Stimulated activated CD4-positive, alpha-beta T cell treated with anti-CD3 and anti-CD28 coated beads, Interleukin-12 subunit alpha, Interleukin-12 subunit beta, amount 100 ng/mL, for 24 hours (primary cell): ENCODE measurements around the gene LRRC2.
A peak's percentile ranks its signal among the peaks of the same experiment; 100 is the strongest.
"Not testable (repeated sequence)": the region's sequence is repeated elsewhere in the genome, so short reads cannot be mapped to it uniquely, and the experiment has no call there.

ENCODE experiments used
- DNase-seq, 2 experiments: peaks; one replicate each; pipeline ENCODE4 v3.0.0-alpha.2; 2020; ENCODE audit warnings: low read depth in 2 of 2

Gene LRRC2

DNA sequence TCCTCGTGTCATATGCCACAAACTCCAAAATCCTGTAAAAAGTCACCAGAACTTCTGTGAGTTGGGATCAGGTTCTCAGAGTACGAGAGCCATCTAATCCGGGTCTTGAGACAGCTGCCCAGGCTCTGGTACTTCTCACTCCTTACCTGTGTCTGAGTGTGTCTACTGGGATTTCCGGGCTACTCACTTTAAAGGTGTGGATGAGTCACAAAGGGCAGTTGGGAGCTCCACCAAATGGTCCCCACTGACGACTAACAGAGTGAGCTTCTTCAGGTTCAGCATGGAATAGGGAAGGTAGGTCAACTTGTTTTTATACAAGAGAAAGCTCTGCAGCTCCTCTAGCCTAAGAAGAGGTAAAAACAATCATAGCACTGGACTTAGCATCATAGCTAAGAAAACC lies 38.9 kb downstream of the LRRC2 start:
- DNase-seq, result no peak

DNA sequence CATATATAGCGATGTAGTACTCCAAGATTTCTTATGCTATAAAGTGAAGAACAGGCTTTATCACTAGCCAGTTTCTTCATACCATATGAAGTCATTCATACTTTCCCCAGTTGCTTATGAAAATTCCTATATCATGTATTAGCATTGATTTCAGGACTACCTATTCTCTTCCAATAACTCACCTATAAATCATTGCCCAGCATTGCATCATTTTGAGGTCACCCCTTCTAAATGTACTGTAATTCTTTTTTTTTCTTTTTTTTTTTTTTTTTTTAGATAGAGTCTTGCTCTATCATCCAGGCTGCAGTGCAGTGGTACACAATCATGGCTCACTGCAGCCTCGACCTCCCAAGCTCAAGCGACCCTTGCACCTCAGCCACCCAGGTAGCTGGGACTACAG lies 41.3 kb downstream of the LRRC2 start:
- no peak for DNase-seq

DNA sequence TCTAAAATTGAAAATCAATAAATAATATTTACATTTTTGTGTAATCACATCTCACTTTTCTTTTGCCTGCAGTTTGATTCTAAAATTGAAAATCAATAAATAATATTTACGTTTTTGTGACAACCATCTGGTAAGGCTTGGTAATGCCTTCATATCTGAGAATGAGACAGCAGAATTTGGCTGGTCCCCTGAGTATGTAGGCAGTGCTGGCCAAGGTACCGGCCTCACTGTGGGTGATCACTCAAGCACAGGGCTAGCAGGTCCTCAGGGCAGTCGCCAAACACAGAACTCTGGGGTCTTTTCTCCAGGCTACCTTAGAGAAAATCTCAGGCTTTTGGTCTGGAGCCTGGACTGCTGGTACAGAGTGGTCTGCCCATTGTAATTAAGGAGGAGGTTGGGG lies 42.1 kb downstream of the LRRC2 start:
- DNase-seq, result no peak

DNA sequence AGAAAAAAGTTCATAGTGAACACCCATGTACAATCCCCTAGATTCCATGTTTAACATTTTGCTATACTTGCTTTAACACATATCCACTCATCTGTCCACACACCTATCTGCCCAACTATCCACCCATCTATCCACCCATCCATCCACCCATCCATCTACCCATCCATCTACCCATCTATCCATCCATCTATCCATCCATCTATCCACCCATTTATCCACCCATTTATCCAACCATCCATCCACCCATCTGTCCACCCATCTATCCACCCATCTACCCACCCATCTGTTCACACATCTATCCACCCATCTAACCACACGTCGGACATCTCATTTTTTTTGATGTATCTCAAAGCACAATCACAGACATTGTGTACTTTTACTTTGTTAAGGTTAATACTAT lies 42.5 kb downstream of the LRRC2 start:
- no peak for DNase-seq

DNA sequence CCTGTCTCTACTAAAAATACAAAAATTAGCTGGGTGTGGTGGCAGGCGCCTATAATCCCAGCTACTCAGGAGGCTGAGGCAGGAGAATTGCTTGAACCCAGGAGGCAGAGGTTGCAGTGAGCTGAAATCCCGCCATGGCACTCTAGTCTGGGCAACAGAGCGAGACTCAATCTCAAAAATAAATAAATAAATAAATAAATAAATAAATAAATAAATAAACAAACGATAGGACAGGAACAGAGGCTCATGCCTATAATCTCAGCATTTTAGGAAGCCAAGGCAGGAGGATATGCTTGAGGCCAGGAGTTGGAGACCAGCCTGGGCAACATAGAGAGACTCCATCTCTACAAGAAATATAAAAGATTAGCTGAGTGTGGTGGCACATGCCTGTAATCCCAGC lies 43.9 kb downstream of the LRRC2 start:
- not testable (repeated sequence) for DNase-seq

DNA sequence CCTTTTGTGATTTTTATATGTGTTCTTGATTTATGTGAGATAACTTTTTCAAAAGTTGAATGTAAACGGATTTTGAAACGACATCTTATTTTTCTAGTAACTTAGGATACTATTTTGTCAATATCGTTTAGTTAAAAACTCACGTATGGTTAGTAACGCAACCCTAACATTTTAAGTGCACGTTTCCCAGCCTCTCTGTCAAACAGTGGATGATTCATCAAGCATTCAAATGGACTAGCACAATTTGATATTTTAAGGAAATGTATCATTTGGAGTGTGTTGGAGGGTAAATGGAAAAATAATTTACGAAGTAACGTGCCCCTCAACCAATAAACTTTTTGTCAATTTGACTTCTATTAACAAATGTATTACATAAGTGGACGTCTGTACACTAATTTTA lies 45.0 kb downstream of the LRRC2 start:
- no peak for DNase-seq

DNA sequence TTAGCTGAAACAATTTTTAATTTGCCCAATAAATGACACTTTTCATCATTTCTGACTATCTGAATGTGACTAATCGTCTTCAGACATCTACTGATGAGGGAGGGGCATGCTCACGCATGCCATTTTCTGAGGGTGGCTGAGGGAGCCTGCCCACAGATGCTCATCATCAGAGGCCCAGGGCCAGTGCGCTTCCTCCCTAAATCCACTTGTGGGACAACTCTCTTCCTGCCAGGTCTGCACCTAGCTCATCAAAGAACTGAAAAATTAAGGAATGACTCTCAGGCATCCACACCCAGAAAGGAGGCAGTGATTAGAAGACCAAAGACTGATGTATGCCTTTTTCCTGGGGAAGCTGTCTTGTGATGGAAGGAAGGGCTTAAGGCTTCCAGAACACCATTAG lies 45.6 kb downstream of the LRRC2 start:
- no peak for DNase-seq

DNA sequence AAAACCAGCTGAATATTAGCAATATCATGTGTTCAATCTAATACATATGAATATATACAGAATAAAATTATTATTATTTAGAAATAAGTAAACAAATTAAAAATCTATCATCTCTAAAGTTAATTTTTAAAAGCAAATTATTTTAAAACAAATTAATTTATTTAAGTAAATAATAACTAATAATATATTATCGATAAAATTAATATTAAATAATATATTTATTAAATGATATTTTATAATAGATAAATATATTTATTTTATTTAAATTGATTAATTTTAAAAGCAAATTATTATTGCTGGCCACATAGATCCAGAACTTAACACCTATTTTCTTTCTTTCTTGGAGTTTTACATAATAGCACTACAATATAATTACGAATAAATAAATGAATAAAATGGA lies 46.1 kb downstream of the LRRC2 start:
- no peak for DNase-seq

DNA sequence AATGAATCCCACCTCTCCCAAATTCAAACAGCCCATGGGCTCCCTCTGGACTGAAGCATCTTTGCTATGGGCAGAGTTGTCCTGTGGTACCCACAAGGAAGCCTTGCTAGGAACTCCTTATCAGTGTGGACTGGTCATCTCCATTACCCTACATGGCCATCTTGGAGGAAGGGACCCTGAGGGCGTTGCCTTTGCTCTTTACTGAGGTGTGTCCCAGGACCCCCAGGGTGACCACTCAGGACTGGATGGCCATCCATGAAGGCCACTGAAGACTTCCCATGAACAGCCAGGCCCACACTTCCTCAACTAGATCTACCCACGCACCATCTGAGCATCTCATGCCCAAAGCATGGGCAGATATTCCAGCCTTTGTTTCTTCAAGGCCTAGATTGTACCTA lies 48.3 kb downstream of the LRRC2 start:
- no peak for DNase-seq

DNA sequence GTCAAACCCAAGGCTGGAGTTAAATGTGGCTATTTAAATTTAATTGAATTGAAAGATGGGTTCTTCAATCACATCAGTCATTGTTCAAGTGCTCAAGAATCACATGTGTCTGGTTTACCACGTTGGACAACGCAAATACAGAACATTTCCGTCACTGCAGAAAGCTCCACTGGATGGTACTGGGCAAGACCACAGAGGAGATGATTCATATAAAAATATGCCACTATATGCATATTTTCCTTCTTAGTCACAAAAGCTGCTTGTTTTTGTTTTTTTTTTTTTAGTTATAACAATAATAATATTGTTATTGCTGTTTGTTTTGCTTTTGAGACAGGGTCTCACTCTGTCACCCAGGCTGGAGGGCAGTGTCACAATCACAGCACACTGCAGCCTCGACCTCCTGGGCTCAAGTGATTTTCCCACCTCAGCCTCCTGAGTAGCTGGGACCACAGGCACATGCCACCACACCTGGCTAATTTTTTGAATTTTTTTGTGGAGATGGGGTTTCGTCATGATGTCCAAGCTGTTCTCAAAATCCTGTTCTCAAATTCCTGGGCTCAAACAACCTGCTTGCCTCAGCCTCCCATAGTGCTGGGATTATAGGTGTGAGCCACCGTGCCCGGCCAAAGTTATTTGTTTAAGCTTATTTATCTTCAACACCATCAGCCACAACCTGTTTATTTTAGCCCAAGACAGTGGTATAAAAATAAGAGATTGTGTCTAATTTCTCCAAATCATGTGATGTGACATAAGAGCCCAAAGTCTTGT lies 48.9 kb downstream of the LRRC2 start:
- no peak for DNase-seq

DNA sequence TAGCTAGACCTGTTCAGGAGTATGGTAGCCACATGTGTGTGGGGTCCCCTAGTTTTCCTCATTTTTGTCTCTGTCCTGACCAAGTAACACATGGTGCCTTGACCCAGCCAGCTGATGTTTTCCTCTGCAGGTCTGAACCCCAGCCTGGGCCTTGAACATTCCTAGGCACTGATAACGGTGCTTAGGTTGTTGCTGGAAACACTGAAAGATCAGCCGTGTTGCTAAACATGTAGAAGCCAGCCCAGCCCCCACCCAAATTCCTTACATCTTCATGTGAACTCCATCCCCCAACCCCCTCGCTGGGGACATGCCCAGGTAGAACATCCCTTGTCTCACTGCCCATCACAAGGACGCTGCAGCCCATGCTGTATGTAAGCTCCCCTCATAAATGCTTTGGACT lies 49.6 kb downstream of the LRRC2 start:
- DNase-seq, result no peak

DNA sequence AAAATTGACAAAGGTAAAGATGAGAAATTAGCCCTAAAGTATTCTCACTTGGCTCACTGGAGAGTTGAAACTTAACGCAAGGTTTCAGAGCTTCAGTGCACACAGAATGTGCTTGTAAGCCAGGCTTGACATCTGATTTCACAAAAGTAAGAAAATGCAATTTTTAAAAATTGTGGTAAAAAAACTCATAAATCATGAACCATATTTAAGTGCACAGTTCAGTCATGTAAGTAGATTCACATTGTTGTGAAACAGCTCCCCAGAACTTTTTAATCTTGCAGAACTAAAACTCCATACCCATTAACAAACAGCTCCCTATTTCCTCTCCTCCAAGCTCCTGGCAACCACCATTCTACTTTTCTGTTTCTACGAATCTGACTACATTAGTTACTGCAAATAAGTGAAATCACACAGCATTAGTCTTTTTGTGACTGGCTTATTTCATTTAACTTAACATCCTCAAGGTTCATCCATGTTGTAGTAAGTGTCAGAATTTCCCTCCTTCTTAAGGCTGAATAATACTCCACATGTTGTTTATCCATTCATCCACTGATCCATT lies 53.8 kb downstream of the LRRC2 start:
- DNase-seq, result no peak

DNA sequence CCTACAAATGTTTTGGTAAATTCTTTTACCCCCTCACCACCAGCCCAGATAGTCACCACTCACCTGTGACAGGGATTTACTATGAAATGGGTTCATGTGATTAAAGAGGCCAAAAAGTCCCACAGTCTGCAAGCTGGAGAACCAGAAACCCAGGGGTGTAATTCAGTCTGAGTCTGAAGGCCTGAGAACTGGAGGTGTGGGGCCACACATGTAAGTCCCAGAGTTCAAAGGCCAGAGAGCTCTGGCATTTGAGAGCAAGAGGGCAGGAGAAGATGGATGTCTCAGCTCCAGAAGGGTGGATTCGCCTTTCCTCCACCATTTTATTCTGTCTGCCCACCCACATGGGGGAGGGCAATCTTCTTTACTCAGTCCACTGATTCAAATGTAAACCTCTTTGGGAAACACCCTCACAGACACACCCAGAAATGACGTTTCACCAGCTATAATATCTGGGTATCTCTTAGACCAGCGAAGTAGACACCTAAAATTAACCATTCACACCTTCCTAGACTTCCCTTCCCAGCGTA lies 56.4 kb downstream of the LRRC2 start:
- DNase-seq, result no peak

DNA sequence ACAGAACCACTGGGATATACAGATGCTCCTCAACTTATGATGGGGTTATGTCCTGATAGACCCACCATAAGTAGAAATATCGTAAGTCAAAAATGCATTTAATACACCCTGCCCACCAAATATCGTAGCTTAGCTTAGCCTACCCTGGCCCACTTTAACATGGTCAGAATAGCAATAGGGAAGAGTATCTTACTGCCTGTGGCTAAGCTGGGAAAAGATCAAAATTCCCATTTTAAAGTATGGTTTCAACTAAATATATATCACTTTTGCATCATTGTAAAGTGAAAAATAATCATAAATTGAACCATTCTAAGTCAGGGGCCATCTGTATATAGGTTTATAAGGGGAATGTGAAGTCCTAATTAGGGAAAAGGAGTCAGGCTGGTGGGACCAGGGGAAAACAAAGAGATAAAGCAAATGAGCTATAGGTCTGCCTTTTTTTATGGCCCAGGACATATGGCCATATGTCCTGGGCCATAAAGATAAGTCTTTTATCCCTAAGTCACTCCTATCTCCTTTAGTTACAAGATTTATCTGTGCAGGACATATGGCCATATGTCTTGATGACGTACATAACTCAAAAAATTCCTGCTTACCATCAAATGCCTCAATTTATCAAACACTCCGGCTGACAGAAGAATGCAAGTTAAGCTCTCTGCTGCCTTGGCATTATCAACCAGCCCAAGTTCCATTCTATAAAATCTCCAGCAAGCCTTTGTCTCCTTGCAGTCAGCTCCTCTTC lies 57.1 kb downstream of the LRRC2 start:
- no peak for DNase-seq

DNA sequence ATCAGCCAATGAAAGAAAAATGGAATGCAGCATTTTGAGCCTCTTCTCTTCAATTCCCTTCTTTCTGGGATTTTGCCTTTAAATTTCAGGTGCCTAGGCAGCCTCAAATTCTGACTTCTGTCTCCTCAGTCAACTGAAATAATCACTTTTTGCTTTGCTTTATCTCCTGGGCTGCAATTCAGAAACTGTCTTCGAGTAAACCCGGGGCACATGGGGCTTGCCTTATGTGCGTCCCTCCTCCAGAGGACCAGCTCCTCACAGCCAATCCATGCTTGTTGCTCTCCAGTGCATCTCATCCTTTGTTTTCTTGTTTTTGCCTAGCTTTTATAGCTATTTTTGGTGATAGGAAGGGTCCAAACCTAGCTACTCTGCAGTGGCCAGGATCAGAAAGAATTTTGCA lies 59.6 kb downstream of the LRRC2 start:
- no peak for DNase-seq

DNA sequence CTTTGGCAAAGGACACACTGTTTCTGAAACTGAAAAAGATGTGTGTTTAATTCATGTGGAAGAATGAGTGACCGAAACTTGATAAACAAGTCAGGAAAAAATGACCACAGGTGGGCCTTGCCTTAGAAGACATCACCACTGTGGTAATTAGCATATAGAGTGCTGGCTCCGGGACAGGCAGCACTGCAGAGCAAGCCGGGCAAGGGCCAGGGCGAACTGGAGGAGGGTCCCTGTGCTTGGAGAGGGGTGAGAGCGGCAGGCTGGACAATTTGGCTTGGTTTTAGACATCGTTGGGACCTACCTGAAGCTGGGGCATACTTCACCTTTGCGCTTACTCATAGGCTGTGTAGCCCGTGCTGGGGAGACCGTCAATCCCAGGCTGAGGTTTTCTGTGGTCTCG lies 60.1 kb downstream of the LRRC2 start:
- DNase-seq, result no peak

DNA sequence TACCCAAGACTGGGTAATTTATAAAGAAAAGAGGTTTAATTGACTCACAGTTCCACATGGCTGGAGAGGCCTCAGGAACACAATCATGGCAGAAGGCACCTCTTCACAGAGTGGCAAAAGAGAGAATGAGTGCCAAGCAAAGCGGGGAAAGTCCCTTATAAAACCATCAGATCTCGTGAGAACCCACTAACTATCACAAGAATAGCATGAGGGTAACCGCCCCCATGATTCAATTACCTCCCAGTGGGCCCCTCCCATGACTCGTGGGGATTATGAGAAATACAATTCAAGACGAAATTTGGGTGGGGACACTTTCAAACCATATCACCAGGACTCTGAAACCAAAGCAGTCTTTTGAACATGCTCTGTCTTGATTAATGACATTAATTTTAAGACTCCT lies 61.3 kb downstream of the LRRC2 start:
- DNase-seq, result peak; percentile 7 to 15

DNA sequence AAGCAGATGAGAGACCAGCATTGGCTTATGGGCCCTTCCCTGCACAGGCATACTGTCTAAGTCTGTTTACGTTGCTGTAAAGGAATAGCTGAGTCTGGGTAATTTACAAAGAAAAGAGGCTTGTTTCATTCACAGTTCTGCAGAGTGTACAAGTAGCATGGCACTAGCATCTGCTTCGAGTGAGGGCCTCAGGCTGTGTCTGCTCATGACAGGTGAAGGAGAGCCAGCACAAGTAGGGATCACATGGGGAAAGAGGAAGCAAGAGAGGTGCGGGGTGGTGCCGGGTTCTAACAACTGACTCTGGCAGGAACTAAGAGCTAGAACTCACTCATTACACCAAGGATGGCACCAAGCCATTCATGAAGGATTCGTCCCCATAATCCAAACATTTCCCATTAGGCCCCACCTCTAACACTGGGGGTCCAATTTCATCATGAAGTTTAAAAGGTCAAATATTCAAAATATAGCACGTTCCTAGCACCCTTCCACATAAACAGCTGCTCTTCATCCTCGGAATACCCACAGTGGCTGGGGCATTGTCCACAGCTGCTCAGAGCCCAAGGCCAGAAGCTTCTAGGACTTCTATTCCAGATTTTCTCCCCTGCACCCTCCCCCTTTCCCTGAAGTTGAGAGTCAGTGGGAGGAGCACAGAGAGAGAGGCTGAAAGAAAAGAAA lies 62.8 kb downstream of the LRRC2 start:
- no peak for DNase-seq

DNA sequence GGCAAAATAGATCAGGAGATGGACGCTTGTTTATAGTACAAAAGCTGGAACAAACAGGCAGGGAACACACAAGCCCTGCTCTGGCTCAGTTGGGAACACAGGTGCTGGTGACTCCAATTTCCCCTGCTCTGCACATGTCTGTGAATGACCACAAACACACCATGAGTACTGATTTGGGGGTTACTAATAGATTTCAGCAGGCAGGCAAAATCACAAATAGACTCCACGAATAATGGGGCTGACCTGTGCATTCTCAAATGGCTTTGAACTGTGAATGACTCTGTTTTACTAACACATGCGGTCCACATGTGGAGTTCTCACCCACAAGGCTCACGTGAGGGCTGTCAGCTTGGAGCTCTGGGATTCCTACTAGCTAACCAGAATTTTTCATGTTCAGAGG lies 64.4 kb downstream of the LRRC2 start:
- no peak for DNase-seq

DNA sequence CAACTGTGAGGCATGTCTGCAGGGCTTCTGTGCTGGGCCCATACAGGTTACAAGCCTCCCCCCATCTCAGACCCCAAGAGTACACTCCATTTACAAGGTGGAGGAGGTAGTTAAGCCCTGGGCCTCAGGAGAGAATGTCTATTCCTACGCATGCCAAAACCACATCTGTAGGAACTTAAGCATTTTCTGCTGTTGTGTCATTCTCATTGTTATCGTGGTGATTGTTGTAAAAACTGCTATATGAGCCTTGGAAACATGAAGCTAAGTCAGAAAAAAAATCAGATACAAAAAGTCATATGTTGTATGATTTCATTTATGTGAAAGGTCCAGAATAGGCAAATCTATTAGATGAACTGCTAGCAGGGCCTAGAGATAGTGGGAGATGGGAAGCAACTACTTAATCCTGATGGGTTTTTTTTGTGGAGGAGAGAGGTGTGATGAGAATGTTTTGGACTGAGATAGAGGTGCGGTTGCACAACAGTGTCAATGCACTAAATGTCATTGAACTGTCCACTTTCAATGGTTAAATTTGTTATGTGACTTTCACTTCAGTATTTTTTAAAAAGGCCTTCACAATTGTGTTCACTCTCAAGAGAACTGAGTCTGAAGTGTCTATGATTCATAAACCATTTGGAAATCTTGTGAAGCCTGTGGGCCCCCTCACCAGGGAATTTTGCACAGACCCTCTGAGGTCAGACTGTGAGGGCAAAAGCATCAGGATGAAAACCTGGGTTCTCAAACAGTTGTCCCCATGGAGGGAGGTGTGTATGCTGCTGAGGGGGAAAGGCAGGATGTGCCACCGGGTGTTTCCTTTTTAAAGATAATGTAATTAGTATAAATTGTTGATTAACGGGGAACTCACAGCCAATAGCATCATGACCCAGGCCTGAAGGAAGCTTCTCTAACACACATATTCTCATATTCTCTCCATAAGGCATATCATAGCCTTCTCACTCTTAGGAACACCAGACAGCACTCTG lies 65.2 kb downstream of the LRRC2 start:
- no peak for DNase-seq

DNA sequence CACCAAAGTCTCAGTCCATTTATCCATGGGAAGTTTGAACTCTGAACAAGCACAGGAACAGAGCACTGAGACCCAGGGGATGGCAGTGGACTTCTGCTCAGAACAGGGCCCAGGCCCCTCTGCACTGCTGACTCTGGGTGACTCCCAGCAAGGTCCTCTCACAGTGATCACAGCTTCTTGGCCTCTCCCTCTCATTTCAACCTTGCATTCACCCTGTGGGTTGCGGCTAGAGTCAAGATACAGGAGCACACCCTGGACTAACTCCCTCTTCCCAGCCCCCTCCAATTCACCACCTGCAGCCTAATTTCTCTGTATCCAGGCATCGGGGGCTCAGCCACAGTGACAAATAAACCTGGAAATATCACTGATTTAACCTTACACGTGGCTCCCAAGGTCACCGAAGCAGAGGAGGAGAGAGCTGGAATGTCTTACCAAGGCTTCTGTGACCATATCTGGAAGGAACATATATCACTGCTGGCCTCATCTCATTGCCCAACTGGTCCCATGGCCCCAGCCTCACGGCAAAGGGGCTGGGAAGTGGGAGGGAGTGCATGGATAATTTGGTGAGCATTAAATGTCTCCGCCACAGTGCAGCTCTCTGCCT lies 67.1 kb downstream of the LRRC2 start:
- DNase-seq, result no peak
